H1 (cell line): ENCODE measurements around the gene ARHGAP24. TPM values are rescaled to one million over a fixed set of nuclear protein-coding genes. Genes with fewer than 3 reads are reported as not detected.

Source experiments
- HDAC6 ChIP-seq: IDR thresholded peaks from one replicate; pipeline ENCODE4 v1.7.1; 2012; ENCODE audit warnings: low read depth, mild to moderate bottlenecking, inconsistent platforms, low read length, moderate library complexity
- POU5F1 ChIP-seq: IDR thresholded peaks from 2 replicates; pipeline ENCODE4 v1.6.1; 2011; ENCODE audit warnings: low read depth, mild to moderate bottlenecking, low read length, moderate library complexity
- polyA plus RNA-seq, 7 experiments: library from polyadenylated mRNA; depleted of rRNA in 3 of 7; stranded (reverse) in 5 of 7; unstranded in 2 of 7; fragments of >200 nt in 5 of 7; fragments of 200-250 nt in 2 of 7; gene quantifications; 1 replicate in 5 of 7; 2 replicates in 1 of 7; 4 replicates in 1 of 7; pipeline versions ENCODE4 v1.2.1 to v1.2.3, GENCODE V29; 2011 to 2013; ENCODE audit warnings: missing spikeins in 2 of 7, mixed read lengths in 2 of 7
- total RNA-seq: library from RNA; stranded (reverse); fragmentation: NEBNext Ultra II Directional; extraction: Animal tissue kit (Norgen Biotek cat#: 25700); gene quantifications from 2 replicates; pipeline ENCODE4 v1.2.1, GENCODE V29; 2021

The ARHGAP24 gene
- total and polyA plus RNA-seq, 2 of the 8 experiments (the other 6 are each of a cell fraction or from before 2014, with no cell fraction given): 0.08 to 0.50 TPM

DNA sequence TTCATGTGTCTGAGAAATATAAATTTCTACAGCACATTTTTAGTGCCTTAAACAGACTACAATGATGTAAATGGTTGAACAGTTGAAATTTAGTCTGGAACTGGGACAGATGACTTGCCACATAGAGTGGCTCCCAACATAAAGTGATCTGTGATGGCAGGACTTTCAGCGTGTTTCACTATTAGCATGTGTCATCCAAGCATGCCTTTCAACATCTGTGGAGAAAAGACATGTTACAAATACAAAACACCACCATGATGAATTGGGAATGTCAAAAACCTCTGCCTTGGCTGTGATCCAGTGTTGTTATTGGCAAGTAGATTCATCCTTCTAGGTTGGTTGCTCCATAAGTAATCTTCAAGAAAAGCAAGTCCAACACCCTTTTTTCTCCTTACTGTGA lies 536.2 kb downstream of the ARHGAP24 start (continued):
- TF ChIP-seq HDAC6 (no peak), POU5F1 (no peak)
